Upper lobe of right lung (tissue), 1 donor: Measurements from ENCODE around the gene CD180. TPM values are rescaled to one million over a fixed set of nuclear protein-coding genes. Genes with fewer than 3 reads are reported as not detected.

Source experiments
- ATAC-seq: fragments of 200-7000 bp; cut with Tn5 transposase; one replicate; pipeline ENCODE4 v1.9.1; 2020; ENCODE audit warnings: mild to moderate bottlenecking, moderate library complexity
- DNase-seq: peaks from one replicate; pipeline ENCODE4 v3.0.0-alpha.2; 2020
- H3K27ac ChIP-seq: fragments of 200-600 bp; one replicate; pipeline ENCODE4 v1.8.0; 2022
- H3K27me3 ChIP-seq: fragments of 200-600 bp; one replicate; pipeline ENCODE4 v1.8.0; 2022; ENCODE audit warnings: mild to moderate bottlenecking
- H3K36me3 ChIP-seq: fragments of 200-600 bp; one replicate; pipeline ENCODE4 v1.8.0; 2022
- H3K4me1 ChIP-seq: fragments of 200-600 bp; one replicate; pipeline ENCODE4 v1.8.0; 2022
- H3K4me3 ChIP-seq: fragments of 200-600 bp; one replicate; pipeline ENCODE4 v1.8.0; 2022; ENCODE audit warnings: mild to moderate bottlenecking
- H3K9me3 ChIP-seq: fragments of 200-600 bp; one replicate; pipeline ENCODE4 v1.8.0; 2022
- CTCF ChIP-seq: fragments of 200-600 bp; IDR thresholded peaks from one replicate; pipeline ENCODE4 v1.8.0; 2022; ENCODE audit warnings: antibody characterized with exemption
- intact Hi-C: fragments of 100-400 bp; cut with DNase I; formaldehyde crosslinking; loops from one replicate; pipeline ENCODE4 v1.11.0; 2022
- total RNA-seq: library from RNA; stranded (reverse); fragmentation: NEBNext Ultra II Directional; extraction: Animal tissue kit (Norgen Biotek cat#: 25700); gene quantifications from one replicate; pipeline ENCODE4 v1.2.1, GENCODE V29; 2021
- donor health status: DM: no; HTN: yes; CAD: no; lungs with severe emphysema.

The CD180 gene
- total RNA-seq, 1 donor from 2014 or later: 3.0 TPM

- intact Hi-C loops: no loop called here
- Histone ChIP-seq H3K27me3 (no peaks in the 10 kb centered on the region), H3K4me1 (peaks cover 2% of the 10 kb centered on the region), H3K4me3 (no peak overlapping the region), H3K9me3 (no peaks in the 10 kb centered on the region), H3K36me3 (no peaks in the 10 kb centered on the region), H3K27ac (no peak overlapping the region)
- no peak for TF ChIP-seq CTCF
- no peak for ATAC-seq
- no peak for DNase-seq
Observed at GRCh38 chr5:67198917-67199316, 2.3 kb upstream of the CD180 start.

DNA sequence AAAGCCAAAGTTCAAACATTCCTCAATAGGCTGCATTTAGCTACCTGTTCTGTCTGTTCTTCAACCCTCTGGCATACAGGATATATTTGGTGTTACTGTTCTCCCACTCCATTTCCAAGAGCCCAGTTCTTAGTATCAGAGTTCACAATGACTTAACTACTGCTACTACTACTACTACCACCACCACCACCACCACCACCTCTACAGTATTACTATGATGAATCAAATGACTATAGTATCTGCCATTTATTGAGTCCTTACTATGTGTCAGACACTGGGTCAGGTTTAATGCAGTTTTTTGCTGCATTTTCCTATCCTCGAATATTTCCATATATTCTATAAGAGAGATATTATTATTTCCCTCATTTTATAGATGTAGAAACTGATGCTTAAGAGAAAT lies 937 bp upstream of the CD180 start:
- Histone ChIP-seq H3K27me3 (no peaks in the 10 kb centered on the region), H3K27ac (no peak overlapping the region), H3K4me1 (peaks cover 14% of the 10 kb centered on the region), H3K36me3 (no peaks in the 10 kb centered on the region), H3K9me3 (no peaks in the 10 kb centered on the region), H3K4me3 (no peak overlapping the region)
- intact Hi-C loops: no loop called here
- ATAC-seq (no peak), DNase-seq (no peak)
- no peak for TF ChIP-seq CTCF

- no peaks in the 10 kb centered on the region for H3K27me3 ChIP-seq
- ATAC-seq (no peak), DNase-seq (no peak)
- TF ChIP-seq CTCF: no peak
- H3K4me3 ChIP-seq: peak overlapping the region; percentile 9
- peaks cover 16% of the 10 kb centered on the region for H3K4me1 ChIP-seq
- no peaks in the 10 kb centered on the region for H3K9me3 ChIP-seq
- intact Hi-C loops: no loop called here
- H3K27ac ChIP-seq: no peak overlapping the region
- no peaks in the 10 kb centered on the region for H3K36me3 ChIP-seq
Observed at GRCh38 chr5:67195406-67196275, 958 bp downstream of the CD180 start.

GRCh38 chr5:67194166-67194565 lies 2.4 kb downstream of the CD180 start:
- ATAC-seq: peak; percentile 17

DNA sequence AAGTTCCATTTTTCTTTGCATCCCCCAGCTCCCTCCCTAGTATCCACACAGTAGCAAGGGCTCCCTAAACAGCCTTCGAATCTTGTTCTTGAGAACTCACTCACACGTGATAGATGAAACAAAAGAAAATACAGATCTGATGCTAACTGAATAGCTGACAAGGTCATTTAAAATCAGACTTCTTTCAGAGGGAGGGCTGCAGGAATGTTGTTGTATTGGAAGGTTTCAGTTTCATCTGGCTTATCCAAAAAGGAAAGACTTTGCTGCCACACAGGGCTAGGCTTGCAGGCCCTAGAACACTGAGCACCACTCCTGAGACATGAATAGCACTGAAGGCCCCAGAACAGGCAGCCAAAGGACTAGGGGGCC lies 3.2 kb downstream of the CD180 start:
- Histone ChIP-seq H3K4me3 (no peak overlapping the region), H3K9me3 (no peaks in the 10 kb centered on the region), H3K36me3 (no peaks in the 10 kb centered on the region), H3K4me1 (peaks cover 16% of the 10 kb centered on the region), H3K27ac (peak overlapping the region; percentile 48), H3K27me3 (no peaks in the 10 kb centered on the region)
- ATAC-seq (no peak), DNase-seq (no peak)
- no peak for TF ChIP-seq CTCF
- intact Hi-C loops: no loop called here

More at GRCh38 chr5:67194166-67194565, 2.4 kb downstream of the CD180 start:
- H3K27me3 ChIP-seq: no peaks in the 10 kb centered on the region
- no peak overlapping the region for H3K4me3 ChIP-seq
- H3K27ac ChIP-seq: peak overlapping the region; percentile 48
- intact Hi-C loops: no loop called here
- peaks cover 16% of the 10 kb centered on the region for H3K4me1 ChIP-seq
- no peaks in the 10 kb centered on the region for H3K36me3 ChIP-seq
- no peak for TF ChIP-seq CTCF
- no peak for DNase-seq
- no peaks in the 10 kb centered on the region for H3K9me3 ChIP-seq
